GM12878 (cell line): Measurements from ENCODE around the gene PSTPIP2. TPM values are rescaled to one million over a fixed set of nuclear protein-coding genes. Genes with fewer than 3 reads are reported as not detected.

Experiments used
- GATAD2B ChIP-seq: fragments of 450-650 bp; conservative IDR thresholded peaks from 2 replicates; pipeline ENCODE4 v1.6.1; 2017; ENCODE audit warnings: low read depth, mild to moderate bottlenecking, moderate library complexity
- NBN ChIP-seq: fragments of 450-650 bp; IDR thresholded peaks from 2 replicates; pipeline ENCODE4 v1.6.1; 2016
- NR2C1 ChIP-seq: fragments of 450-650 bp; IDR thresholded peaks from 2 replicates; pipeline ENCODE4 v1.6.1; 2017; ENCODE audit warnings: antibody characterized with exemption, mild to moderate bottlenecking, moderate library complexity
- NRF1 ChIP-seq: conservative IDR thresholded peaks from 2 replicates; pipeline ENCODE4 v1.6.1; 2011; ENCODE audit warnings: mild to moderate bottlenecking, low read depth, low read length, improper control_type of control experiment
- RCOR1 ChIP-seq: conservative IDR thresholded peaks from 2 replicates; pipeline ENCODE4 v1.6.1; 2012; ENCODE audit warnings: low read depth, low read length, improper control_type of control experiment
- RFX5 ChIP-seq: IDR thresholded peaks from 2 replicates; pipeline ENCODE4 v1.6.1; 2011; ENCODE audit warnings: low read depth, low read length, improper control_type of control experiment
- SP1 ChIP-seq: IDR thresholded peaks from one replicate; pipeline ENCODE4 v1.6.1; 2011; ENCODE audit warnings: low read depth, low read length
- SUZ12 ChIP-seq: fragments of 200-600 bp; sonication (generic); IDR thresholded peaks from one replicate; pipeline ENCODE4 v1.6.1; 2018; ENCODE audit warnings: antibody characterized with exemption, mild to moderate bottlenecking; ENCODE audit not compliant: unreplicated experiment
- TAF1 ChIP-seq: IDR thresholded peaks from 2 replicates; pipeline ENCODE4 v1.6.1; 2011; ENCODE audit warnings: mild to moderate bottlenecking, low read depth, low read length, borderline replicate concordance
- TARDBP ChIP-seq: IDR thresholded peaks from 2 replicates; pipeline ENCODE4 v1.6.1; 2016; ENCODE audit warnings: borderline replicate concordance
- ZSCAN29 ChIP-seq: fragments of 450-650 bp; IDR thresholded peaks from 2 replicates; pipeline ENCODE4 v1.6.1; 2017; ENCODE audit warnings: mild to moderate bottlenecking, moderate library complexity
- polyA plus RNA-seq, 11 experiments: library from polyadenylated mRNA; depleted of rRNA in 4 of 11; unstranded in 6 of 11; stranded (reverse) in 5 of 11; fragments of >200 nt; fragmentation: Nextera tagmentation in 4 of 11; fragmentation: Illumina TruSeq in 1 of 11; extraction: Ambion mirVana in 4 of 11; extraction: Trizol in 1 of 11; gene quantifications; 1 replicate in 1 of 11; 2 replicates in 10 of 11; pipeline versions ENCODE4 v1.2.1 to v1.2.3, GENCODE V29; 2011 to 2016; ENCODE audit warnings: inconsistent platforms in 2 of 11, missing spikeins in 2 of 11, low read depth in 1 of 11
- total RNA-seq, 4 experiments: library from RNA; depleted of rRNA in 3 of 4; stranded (reverse); fragments of >200 nt in 3 of 4; fragmentation: Illumina TruSeq in 1 of 4; extraction: Trizol in 1 of 4; gene quantifications; 2 replicates each; pipeline versions ENCODE4 v1.2.1 to v1.2.3, GENCODE V29; 2013 to 2021
- TF ChIP-seq, protein P1 (sequence below): fragments of 450-650 bp; formaldehyde crosslinking; IDR thresholded peaks from 2 replicates; pipeline ENCODE4 v1.4.0; 2022; ENCODE audit warnings: mild to moderate bottlenecking, moderate library complexity
- TF ChIP-seq, protein P2 (sequence below): IDR thresholded peaks from 2 replicates; pipeline ENCODE4 v1.6.1; 2012; ENCODE audit warnings: low read depth, low read length, improper control_type of control experiment

Gene PSTPIP2
- total and polyA plus RNA-seq, 10 of the 15 experiments (the other 5 are each of a cell fraction or from before 2014, with no cell fraction given), result 0.69 to 38.4 (median 24.7) TPM

DNA sequence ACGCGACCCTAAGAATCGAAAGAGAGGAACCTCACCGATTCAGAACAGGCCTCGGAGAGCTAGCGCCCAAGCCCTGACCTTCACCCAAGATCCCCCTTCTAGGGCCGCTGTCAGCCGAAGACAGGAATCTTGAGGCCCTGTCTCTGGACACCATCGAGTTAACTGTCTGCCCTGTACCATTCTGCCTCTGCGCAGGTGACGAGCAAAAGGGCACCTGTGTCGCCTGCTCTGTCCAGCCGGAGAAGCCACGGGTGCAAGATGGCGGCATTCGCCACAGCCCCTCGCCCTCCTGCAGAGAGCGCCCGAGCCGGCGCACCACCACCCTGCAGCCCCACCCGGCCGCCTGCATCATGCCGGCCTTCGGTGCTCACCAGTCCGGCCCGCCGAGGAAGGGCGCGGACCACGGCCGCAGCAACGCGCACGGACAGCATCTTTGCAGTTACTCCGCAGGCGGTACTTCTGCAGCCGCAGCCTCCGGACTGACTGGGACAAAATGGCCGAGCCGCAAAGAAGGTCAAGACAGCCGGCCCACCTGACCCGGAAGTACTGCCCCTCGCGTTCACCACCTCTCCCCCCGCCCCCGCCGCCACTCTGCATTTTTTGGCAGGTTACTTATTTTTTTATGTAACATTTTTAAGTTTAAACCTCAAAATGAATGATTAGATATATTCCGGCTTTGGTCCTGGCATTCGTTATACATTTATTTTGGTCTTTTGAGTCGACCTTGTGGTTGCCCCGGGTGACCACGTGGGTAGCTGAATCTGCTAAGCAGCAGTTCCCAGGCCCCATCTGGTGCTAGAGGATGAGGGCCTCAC lies 25.9 kb upstream of the PSTPIP2 start, which contains the start of gene ATP5F1A (continued):
- TF ChIP-seq, protein P1, sequence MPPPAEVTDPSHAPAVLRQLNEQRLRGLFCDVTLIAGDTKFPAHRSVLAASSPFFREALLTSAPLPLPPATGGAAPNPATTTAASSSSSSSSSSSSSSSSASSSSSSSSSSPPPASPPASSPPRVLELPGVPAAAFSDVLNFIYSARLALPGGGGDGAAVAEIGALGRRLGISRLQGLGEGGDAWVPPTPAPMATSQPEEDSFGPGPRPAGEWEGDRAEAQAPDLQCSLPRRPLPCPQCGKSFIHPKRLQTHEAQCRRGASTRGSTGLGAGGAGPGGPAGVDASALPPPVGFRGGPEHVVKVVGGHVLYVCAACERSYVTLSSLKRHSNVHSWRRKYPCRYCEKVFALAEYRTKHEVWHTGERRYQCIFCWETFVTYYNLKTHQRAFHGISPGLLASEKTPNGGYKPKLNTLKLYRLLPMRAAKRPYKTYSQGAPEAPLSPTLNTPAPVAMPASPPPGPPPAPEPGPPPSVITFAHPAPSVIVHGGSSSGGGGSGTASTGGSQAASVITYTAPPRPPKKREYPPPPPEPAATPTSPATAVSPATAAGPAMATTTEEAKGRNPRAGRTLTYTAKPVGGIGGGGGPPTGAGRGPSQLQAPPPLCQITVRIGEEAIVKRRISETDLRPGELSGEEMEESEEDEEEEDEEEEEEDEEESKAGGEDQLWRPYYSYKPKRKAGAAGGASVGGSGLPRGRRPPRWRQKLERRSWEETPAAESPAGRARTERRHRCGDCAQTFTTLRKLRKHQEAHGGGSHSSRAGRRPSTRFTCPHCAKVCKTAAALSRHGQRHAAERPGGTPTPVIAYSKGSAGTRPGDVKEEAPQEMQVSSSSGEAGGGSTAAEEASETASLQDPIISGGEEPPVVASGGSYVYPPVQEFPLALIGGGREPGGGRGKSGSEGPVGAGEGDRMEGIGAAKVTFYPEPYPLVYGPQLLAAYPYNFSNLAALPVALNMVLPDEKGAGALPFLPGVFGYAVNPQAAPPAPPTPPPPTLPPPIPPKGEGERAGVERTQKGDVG (CRISPR knock-in tag), result no peak
- TF ChIP-seq SUZ12 (no peak), TARDBP (no peak), RCOR1 (no peak), GATAD2B (peak; percentile 66), RFX5 (no peak), NRF1 (no peak), NBN (0 out of 2 replicates have a peak, but pooled peaks have one; percentile 40), NR2C1 (peak; percentile 93), TAF1 (peak; percentile 56; the same call in 1 of the 2 replicates), SP1 (no peak), ZSCAN29 (no peak; the same call in 1 of the 2 replicates)
- TF ChIP-seq, protein P2, sequence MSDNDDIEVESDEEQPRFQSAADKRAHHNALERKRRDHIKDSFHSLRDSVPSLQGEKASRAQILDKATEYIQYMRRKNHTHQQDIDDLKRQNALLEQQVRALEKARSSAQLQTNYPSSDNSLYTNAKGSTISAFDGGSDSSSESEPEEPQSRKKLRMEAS, result peak; percentile 78
